LoVo (cell line): ENCODE results near the gene PRDM15.

Experiments
- DNase-seq: peaks from one replicate; pipeline ENCODE4 v3.0.0-alpha.2; 2016; ENCODE audit warnings: low spot score

Gene PRDM15

GRCh38 chr21:41864311-41865001 lies 14.7 kb downstream of the PRDM15 start:
- DNase-seq: no peak

DNA sequence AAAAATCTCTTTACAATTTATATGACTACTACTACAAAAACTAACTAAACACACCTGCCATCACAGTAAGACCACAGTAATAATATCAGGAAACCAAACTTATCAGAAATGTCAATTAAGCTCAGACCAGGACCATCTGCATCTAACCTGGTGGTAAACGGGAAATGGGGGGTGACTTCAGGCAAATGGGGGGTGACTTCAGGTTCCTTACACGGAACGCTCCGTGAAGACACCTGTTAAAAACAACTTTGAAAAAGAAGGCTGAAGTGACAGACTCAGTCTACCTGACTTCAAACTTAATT lies 15.8 kb downstream of the PRDM15 start:
- DNase-seq: no peak

- DNase-seq: no peak
These were observed 17.2 kb downstream of the PRDM15 start for GRCh38 chr21:41861987-41862386.

DNA sequence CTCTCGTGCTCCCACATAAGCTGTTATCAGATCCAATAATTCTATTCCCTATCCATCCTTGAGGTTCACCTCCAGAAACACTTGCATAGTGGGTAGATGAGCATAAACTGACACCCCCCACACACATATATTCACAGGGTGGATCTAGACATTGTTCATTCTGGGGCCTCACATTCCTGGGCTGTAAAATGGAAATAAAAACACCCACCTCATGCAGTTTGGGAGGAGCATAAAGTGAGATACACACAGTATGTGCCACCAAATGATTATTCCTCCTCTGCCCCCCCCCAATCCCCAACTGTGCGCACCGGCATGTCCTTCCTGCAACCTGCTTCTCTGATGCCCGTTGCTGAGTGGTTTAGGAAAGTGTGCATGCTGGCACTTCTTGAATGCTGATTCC lies 17.9 kb downstream of the PRDM15 start:
- DNase-seq: no peak

- no peak for DNase-seq
These were observed 19.7 kb downstream of the PRDM15 start for GRCh38 chr21:41859297-41859980.

GRCh38 chr21:41858466-41859296 lies 20.5 kb downstream of the PRDM15 start:
- no peak for DNase-seq

- DNase-seq: no peak
These were observed 21.3 kb downstream of the PRDM15 start for GRCh38 chr21:41857771-41858300.

- DNase-seq: no peak
These were observed 22.6 kb downstream of the PRDM15 start for GRCh38 chr21:41856572-41856971.

DNA sequence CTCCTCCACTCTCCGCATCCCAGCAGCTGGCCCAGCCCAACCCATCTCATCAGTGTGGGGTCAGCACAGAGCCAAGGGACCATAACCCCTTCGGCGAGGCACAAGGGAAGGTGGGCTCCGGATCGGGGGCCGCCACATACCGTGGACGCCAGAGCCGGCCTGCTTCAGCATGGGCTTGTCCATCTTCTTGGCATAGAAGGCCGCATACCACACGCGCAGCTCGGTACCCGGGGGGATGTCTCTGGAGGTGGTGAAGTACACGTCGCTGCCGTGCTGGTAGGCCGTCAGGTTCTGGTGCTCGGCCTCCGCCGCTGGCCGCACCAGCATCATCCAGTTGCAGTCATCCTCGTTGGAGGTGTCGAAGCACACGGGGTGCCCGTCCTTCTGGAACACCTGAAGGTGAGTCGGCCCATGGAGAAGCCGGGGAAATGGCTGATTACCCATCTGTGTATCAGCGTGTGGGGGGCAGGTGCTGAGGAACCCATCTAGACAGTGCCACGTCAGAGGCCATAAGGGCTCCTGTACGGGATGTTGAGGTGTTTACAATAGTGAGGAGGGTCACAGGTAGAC lies 24.6 kb downstream of the PRDM15 start:
- DNase-seq: no peak

- no peak for DNase-seq
These were observed 26.2 kb downstream of the PRDM15 start for GRCh38 chr21:41852929-41853320.

- DNase-seq: no peak
These were observed 26.8 kb downstream of the PRDM15 start for GRCh38 chr21:41852151-41852928.

DNA sequence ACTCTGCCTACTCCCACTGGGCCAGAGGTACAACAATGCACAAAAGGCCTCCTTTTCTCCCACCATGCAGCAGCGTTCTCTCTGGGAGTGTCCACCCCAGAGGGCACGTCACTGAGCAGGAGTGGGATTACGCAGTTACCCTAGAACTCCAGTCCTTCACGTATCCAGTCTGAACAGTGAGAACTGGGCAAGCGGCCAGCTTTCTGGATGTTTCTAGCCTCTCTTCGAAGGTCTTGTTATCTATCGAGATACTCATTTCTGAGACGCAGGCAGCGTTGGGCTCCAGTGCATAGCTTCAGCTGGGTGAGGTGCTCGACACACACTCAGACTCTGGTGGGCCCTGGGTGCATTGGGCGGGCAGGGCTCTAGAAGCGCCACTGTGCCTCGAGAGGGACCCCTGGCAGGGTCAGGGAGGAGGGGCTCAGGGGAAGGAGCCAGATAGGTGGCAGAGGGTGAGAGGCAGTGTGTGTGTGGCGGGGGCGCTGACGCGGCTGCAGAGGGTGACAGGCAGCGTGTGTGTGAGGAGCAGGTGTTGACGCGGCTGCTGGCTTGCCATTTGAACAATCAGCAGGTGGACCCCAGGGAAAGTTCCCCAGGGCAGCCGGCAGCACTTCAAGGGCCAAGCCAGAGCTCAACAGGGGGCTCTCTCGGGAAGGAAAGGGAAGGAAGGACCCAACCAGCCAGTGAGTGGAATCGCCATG lies 27.9 kb downstream of the PRDM15 start:
- DNase-seq: no peak

- DNase-seq: no peak
These were observed 29.1 kb downstream of the PRDM15 start for GRCh38 chr21:41850085-41850484.

- DNase-seq: no peak
These were observed 30.1 kb downstream of the PRDM15 start for GRCh38 chr21:41848958-41849580.

- no peak for DNase-seq
These were observed 30.6 kb downstream of the PRDM15 start for GRCh38 chr21:41848533-41848932.

DNA sequence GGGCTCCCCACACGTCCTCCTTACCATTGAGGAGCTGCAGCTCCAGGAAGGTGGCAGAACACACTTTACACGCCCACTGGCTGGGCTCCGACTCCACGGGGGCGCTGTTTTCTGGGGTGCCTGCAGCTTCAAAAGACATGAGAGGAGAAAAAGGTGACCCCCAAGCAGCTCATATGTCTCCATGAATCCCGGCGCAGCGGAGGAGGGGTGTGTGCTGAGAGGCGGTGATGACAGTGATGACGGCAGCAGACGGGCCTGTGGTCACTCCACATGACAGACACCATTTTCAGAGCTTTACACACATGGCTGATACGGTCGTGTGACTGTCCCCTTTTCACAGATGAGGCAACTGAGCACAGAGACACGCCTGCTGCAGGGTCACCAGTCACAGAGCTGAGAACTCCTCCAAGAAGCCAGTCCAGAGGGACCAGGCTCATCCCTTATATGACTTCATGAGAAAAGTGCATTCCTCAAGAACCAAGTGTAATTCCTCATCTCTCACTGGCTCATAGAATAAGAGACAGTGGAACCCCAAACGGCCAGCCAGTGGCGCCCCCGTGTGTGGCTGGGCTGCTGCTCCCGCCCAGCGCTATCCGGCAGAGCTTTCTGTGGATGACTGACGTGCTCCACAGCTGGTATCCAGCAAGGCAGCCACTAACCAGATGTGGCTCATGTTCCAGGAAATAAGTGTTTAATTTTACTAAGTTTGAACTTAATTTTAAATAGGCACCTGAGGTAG lies 31.9 kb downstream of the PRDM15 start:
- DNase-seq: no peak

GRCh38 chr21:41846536-41846935 lies 32.6 kb downstream of the PRDM15 start:
- no peak for DNase-seq

DNA sequence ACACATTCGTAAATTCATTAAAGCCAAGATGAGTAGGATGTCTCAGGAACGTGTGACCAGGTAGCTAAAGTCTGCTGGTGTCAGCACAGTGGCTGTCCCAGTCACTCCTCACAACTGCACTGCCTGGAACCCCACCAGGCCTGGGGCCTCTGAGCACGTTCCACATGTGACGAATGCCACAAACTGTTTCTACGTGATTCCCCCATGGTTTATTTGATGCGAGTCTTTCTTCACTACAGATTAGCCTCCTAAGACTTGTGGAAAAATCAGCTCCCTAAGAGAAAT lies 33.2 kb downstream of the PRDM15 start:
- DNase-seq: no peak

DNA sequence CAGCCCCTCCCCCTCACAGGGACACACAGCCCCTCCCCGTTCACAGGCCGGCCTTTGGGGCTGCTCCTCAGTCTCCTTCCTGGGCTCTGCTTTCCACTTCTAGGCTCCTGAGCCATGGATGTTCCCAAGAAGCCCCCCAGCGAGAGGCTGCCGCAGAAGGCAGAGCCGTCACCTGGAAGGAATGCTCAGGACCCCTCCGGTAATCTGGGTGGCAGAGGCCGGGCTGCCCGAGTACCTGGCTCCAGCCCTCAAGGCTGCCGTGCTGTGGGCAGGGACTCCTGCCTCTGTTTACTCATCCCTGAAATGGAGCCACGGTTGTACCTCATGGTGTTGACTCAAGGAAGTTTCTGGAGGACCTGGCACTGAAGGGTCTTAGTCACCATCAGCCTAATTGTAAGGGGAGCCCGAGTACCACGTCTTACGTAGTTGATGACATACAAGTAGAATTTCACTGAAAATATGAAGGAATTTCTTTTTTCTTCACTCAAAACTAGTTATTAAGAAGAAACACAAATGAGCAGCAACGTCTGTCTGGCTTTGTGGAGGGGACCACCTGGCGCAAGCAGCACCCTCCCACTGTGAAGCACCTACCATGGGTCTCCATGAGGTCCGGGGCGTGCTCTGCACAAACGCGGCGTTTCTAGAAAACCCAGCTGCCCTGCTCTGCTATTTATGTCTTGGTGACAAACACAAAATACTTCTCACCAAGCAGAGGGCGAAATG lies 33.7 kb downstream of the PRDM15 start:
- DNase-seq: no peak

GRCh38 chr21:41843584-41843983 lies 35.6 kb downstream of the PRDM15 start:
- no peak for DNase-seq
